NCI-H128 (cell line): ENCODE measurements around the gene TAF9B.
A peak's percentile ranks its signal among the peaks of the same experiment; 100 is the strongest.
"Not testable (repeated sequence)": the region's sequence is repeated elsewhere in the genome, so short reads cannot be mapped to it uniquely, and the experiment has no call there.

Experiments
- DNase-seq: peaks from one replicate; lab custom pipeline; 2025; ENCODE audit not compliant: unreplicated experiment; lab: John Stamatoyannopoulos, UW

The TAF9B gene

DNA sequence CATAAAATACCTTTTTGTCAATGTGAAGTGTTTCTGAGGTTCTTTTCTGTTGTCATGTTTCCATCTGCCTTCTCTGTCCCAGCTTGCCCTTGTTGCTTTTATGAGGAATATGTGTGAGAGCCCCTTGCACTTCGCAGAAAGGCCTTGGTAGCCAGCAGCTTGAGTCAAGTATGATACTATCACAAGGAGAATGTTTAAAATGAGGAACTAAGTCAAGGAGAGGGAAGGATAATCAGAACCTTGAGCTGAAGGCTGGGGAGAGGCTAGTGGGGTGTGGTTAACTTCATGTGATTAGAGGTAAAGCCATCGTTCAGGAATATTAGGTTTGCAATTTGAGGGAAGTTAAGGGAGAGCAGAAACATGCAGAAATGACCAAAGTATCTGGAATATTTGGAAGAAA lies 22.7 kb downstream of the TAF9B start:
- DNase-seq = no peak

GRCh38 chrX:78116365-78116764 lies 23.1 kb downstream of the TAF9B start:
- DNase-seq = no peak

GRCh38 chrX:78111140-78111931 lies 28.1 kb downstream of the TAF9B start:
- DNase-seq = no peak

DNA sequence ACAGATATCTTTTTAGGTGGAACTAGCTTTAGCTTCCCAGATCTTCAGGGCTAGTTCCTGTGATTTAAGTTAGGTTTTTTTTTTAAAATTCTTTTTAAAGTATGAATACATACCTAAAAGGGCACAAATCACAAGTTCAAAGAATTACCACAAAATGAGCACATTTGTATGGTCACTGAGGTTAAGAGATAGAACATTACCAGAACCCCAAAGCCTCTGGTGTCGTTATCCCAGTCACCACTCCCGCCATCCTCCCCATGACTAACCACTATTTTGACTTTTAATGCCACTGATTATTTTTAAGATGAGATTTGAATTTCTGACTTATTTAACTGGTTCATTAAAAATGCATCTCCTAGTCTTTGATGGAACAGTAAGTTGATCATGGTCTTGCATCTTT lies 30.0 kb downstream of the TAF9B start:
- no peak for DNase-seq

DNA sequence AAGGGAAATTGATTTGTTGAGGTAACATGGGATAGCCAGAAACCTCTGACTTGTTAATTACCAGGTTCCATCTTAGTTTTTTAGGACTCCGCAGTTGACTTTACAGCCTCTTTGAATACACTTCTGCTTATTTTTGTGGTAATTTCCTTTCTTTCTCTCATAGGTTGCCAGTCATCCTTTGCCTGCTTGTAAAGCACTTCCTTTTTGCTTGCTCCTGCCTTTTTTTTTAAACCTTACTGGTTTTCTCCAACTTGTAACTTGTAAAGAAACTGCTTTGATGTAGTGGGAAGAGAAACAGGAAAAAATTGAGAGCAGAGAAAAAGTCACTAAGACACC lies 32.8 kb downstream of the TAF9B start:
- no peak for DNase-seq

- DNase-seq = no peak
Measured at GRCh38 chrX:78105944-78106650, 33.4 kb downstream of the TAF9B start.

DNA sequence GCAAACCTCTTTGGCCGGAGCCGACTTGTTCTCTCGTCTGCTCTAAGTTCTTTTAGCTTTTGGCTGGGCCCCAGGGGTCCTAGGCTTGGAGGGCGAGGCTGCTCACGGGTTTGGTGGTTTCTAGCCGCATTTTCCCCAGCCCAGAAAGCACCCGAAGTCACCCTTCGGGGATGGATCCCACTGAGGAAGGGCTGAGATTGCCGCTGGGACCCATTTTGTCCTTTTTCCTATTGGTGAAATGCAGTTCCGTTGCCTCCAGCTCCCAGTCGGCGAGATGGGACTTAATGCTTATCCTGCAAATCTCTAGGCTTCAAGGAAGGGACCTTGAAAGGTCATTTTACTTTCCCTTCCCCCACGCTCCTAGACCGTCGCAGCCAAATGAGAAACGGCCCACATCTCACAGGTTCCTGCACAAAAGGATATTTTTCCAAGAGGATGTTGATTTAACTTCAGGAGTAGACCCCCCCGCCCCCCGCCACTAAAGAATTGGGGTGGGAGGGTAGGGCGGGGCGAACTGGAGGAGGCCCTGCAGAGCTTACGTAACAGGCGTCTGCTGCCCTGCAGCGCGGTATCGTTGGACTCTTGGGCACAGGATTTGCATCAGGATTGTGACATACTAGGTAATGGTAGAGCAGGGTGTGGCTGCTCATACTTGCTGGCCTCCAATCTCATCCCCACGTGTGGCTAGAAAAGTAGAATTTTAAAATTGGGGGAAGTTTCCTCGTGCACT lies 34.8 kb downstream of the TAF9B start:
- DNase-seq = no peak

DNA sequence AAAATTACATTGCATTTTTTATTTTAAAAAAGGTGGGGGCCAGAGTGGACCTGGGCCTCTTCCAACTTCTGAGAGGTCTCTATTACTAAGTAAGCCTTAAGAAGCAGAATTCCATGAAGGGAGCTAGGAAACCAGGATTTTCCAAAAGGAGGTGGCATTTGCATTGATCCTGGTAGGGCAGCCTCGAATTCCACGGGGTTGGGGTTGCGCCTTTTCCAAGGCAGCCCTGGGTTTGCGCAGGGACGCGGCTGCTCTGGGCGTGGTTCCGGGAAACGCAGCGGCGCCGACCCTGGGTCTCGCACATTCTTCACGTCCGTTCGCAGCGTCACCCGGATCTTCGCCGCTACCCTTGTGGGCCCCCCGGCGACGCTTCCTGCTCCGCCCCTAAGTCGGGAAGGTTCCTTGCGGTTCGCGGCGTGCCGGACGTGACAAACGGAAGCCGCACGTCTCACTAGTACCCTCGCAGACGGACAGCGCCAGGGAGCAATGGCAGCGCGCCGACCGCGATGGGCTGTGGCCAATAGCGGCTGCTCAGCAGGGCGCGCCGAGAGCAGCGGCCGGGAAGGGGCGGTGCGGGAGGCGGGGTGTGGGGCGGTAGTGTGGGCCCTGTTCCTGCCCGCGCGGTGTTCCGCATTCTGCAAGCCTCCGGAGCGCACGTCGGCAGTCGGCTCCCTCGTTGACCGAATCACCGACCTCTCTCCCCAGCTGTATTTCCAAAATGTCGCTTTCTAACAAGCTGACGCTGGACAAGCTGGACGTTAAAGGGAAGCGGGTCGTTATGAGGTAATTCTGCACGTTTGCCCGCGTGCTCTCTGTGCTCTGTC lies 35.6 kb downstream of the TAF9B start, which contains the start of gene PGK1:
Gene PGK1, plus strand, starts transcription at position 626 of the 824 bp plus-strand sequence. Its CDS starts 93 bp downstream, at position 719.
- peak; percentile 90 for DNase-seq

- no peak for DNase-seq
Measured at GRCh38 chrX:78103001-78103622, 36.3 kb downstream of the TAF9B start.

DNA sequence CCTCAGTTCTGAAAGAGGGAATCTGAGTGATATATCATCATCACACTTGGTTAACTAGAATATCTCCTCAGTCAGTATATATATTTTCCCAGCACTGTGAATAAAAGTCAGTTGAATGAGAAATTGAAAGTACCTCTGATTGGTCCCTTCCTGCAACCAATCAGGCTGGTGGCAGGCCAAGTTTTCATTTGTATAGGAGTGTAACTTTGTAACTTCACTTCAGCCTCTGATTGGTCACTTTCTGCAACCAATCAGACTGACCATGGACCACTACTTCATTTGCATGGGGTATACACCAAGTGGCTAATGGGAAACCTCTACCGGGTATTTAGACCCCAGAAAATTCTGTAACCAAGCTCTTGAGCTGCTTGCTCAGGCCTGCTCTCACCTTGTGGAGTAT lies 37.4 kb downstream of the TAF9B start:
- no peak for DNase-seq

DNA sequence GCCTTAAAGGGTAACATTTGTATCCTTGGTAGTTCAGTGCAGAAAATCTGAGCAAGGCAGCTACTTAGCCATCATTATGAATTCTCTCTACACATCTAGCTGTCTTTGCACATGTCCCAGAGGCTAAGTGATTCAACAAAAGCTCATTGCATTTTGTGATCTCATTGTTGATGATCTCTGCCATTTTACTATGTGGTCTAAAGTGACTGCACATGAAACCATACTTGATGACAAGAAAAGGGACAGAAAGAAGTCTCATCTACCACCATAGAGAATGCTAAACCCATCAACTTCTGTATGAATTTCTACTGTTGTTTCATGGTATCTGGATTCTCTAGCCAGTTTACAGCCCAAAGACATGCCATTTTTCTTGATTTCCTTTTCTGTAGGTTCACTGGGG lies 41.3 kb downstream of the TAF9B start:
- no peak for DNase-seq

DNA sequence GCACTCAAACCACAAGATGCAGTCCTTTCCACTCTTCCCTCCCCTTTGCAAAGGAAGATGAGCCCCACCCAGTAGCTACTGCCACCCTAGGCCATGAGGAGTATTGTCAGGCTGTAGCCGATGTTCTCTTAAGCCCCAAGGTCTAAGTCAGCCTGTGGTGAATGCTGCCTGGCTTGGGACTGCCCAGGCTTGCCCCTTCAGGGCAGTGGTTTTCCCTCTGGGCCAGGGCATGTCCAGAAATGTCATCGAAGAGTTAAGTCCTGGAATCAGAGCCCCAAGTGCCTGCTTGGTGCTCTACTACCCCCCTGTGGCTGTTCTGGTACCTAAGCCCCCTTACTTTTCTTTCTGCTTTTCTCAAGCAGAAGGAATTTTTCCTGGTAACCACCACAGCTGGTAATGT lies 47.2 kb downstream of the TAF9B start:
- DNase-seq = no peak

GRCh38 chrX:78081413-78081812 lies 58.0 kb downstream of the TAF9B start:
- DNase-seq = not testable (repeated sequence)
